K562 (cell line): Measurements from ENCODE around the gene FAM171A1. TPM values are rescaled to one million over a fixed set of nuclear protein-coding genes. Genes with fewer than 3 reads are reported as not detected.
A peak's percentile ranks its signal among the peaks of the same experiment; 100 is the strongest.

Experiments used
- ATF1 ChIP-seq, 2 experiments: fragments of 450-650 bp in 1 of 2; IDR thresholded peaks; 2 replicates each; pipeline ENCODE4 v1.6.1; 2016; ENCODE audit warnings: missing compliant biosample characterization in 1 of 2, missing genetic modification characterization in 1 of 2
- FOXJ3 ChIP-seq: sonication (generic); formaldehyde crosslinking; IDR thresholded peaks from 2 replicates; pipeline ENCODE4 v1.4.0; 2020; ENCODE audit warnings: mild to moderate bottlenecking, missing genetic modification reagents
- FOXM1 ChIP-seq, 2 experiments: fragments of 450-650 bp in 1 of 2; sonication (generic) in 1 of 2; formaldehyde crosslinking in 1 of 2; IDR thresholded peaks; 2 replicates each; pipeline versions ENCODE4 v1.6.1 to v1.9.0; 2017 to 2022; ENCODE audit warnings: low read depth in 2 of 2, mild to moderate bottlenecking in 2 of 2, missing genetic modification reagents in 1 of 2, moderate library complexity in 1 of 2
- GTF2E2 ChIP-seq: fragments of 200-800 bp; sonication (Bioruptor generic); IDR thresholded peaks from 2 replicates; pipeline ENCODE4 v1.6.1; 2016; ENCODE audit warnings: missing genetic modification characterization, missing compliant biosample characterization
- HOMEZ ChIP-seq: fragments of 250-450 bp; sonication (Bioruptor Pico); IDR thresholded peaks from 2 replicates; pipeline ENCODE4 v1.4.0; 2020; ENCODE audit warnings: mild to moderate bottlenecking, moderate library complexity
- MITF ChIP-seq: IDR thresholded peaks from 2 replicates; pipeline ENCODE4 v1.6.1; 2014; ENCODE audit warnings: antibody characterized with exemption
- MYBL2 ChIP-seq, 2 experiments: fragments of 450-650 bp in 1 of 2; sonication (generic) in 1 of 2; formaldehyde crosslinking in 1 of 2; IDR thresholded peaks; 2 replicates each; pipeline versions ENCODE4 v1.6.1 to v1.8.1; 2017 to 2022; ENCODE audit warnings: borderline replicate concordance in 1 of 2, inconsistent platforms in 1 of 2, low read depth in 1 of 2, mild to moderate bottlenecking in 1 of 2, missing genetic modification reagents in 1 of 2, moderate library complexity in 1 of 2
- NR2C2 ChIP-seq, 2 experiments: fragments of 200-800 bp in 1 of 2; sonication (Bioruptor generic) in 1 of 2; sonication (generic) in 1 of 2; formaldehyde crosslinking in 1 of 2; IDR thresholded peaks; 2 replicates each; pipeline versions ENCODE4 v1.6.1 to v1.8.0; 2016 to 2022; ENCODE audit warnings: mild to moderate bottlenecking in 1 of 2, missing compliant biosample characterization in 1 of 2, missing genetic modification characterization in 1 of 2, missing genetic modification reagents in 1 of 2
- RBBP5 ChIP-seq: fragments of 200-600 bp; sonication (generic); IDR thresholded peaks from 2 replicates; pipeline ENCODE4 v1.6.1; 2012; ENCODE audit warnings: borderline replicate concordance, mild to moderate bottlenecking, low read length, control low read depth, inconsistent platforms; ENCODE audit not compliant: insufficient read depth, poor library complexity, severe bottlenecking
- RCOR1 ChIP-seq, 2 experiments: IDR thresholded peaks; 2 replicates each; pipeline ENCODE4 v1.6.1; 2012; ENCODE audit warnings: low read depth in 2 of 2, low read length in 2 of 2, borderline replicate concordance in 1 of 2, improper control_type of control experiment in 1 of 2
- SMC3 ChIP-seq: conservative IDR thresholded peaks from 2 replicates; pipeline ENCODE4 v1.6.1; 2011; ENCODE audit warnings: low read depth, low read length, improper control_type of control experiment; ENCODE audit not compliant: insufficient read depth
- SNIP1 ChIP-seq: fragments of 450-650 bp; IDR thresholded peaks from 2 replicates; pipeline ENCODE4 v1.7.1; 2017; ENCODE audit warnings: low read depth, mild to moderate bottlenecking
- TAF7 ChIP-seq: fragments of 450-650 bp; IDR thresholded peaks from 2 replicates; pipeline ENCODE4 v1.6.1; 2016; ENCODE audit warnings: missing genetic modification characterization, missing compliant biosample characterization
- ZBTB11 ChIP-seq, 3 experiments: fragments of 200-800 bp in 1 of 3; fragments of 250-450 bp in 1 of 3; fragments of 450-650 bp in 1 of 3; sonication (Bioruptor Pico) in 1 of 3; sonication (Bioruptor generic) in 1 of 3; formaldehyde crosslinking in 1 of 3; IDR thresholded peaks; 2 replicates each; pipeline versions ENCODE4 v1.6.1 to v1.8.0; 2016 to 2022; ENCODE audit warnings: mild to moderate bottlenecking in 2 of 3, missing genetic modification characterization in 2 of 3, missing compliant biosample characterization in 1 of 3, moderate library complexity in 1 of 3
- ZNF12 ChIP-seq: sonication (generic); formaldehyde crosslinking; IDR thresholded peaks from 2 replicates; pipeline ENCODE4 v1.4.0; 2020; ENCODE audit warnings: mild to moderate bottlenecking, missing genetic modification reagents
- ZNF354B ChIP-seq: fragments of 250-450 bp; sonication (Bioruptor Pico); IDR thresholded peaks from 2 replicates; pipeline ENCODE4 v1.4.0; 2020
- ZNF431 ChIP-seq: sonication (generic); formaldehyde crosslinking; IDR thresholded peaks from 2 replicates; pipeline ENCODE4 v1.8.0; 2022; ENCODE audit warnings: mild to moderate bottlenecking, missing genetic modification reagents
- ZNF76 ChIP-seq: fragments of 250-450 bp; sonication (Bioruptor Pico); IDR thresholded peaks from 2 replicates; pipeline ENCODE4 v1.4.0; 2020; ENCODE audit warnings: mild to moderate bottlenecking, moderate library complexity, borderline replicate concordance
- polyA plus RNA-seq, 8 experiments: library from polyadenylated mRNA; depleted of rRNA in 4 of 8; stranded (reverse) in 5 of 8; unstranded in 3 of 8; fragments of >200 nt; fragmentation: Nextera tagmentation in 2 of 8; fragmentation: Illumina TruSeq in 1 of 8; extraction: Ambion mirVana in 2 of 8; extraction: Trizol in 1 of 8; gene quantifications; 2 replicates each; pipeline versions ENCODE4 v1.2.1 to v1.2.3, GENCODE V29; 2011 to 2014; ENCODE audit warnings: inconsistent platforms in 1 of 8, missing spikeins in 1 of 8
- total RNA-seq, 7 experiments: library from RNA; depleted of rRNA in 6 of 7; stranded (reverse); fragments of >200 nt in 6 of 7; fragmentation: Illumina TruSeq in 2 of 7; extraction: Trizol in 2 of 7; gene quantifications; 2 replicates each; pipeline versions ENCODE4 v1.2.1 to v1.2.3, GENCODE V29; 2011 to 2021; ENCODE audit warnings: low replicate concordance in 1 of 7

FAM171A1 gene
- total and polyA plus RNA-seq, 9 of the 15 experiments (the other 6 are each of a cell fraction or from before 2014, with no cell fraction given): 0.51 to 8.2 (median 4.8) TPM

- TF ChIP-seq RBBP5 (peak; percentile 51), MITF (peak; percentile 47; the same call in 1 of the 2 replicates), FOXJ3 (CRISPR knock-in tag) (no peak), ATF1 (CRISPR knock-in tag; IDR thresholded peaks at IDR 0.05) (no peak), ATF1 (tag; IDR thresholded peaks at IDR 0.05) (peak; percentile 83), NR2C2 (CRISPR knock-in tag; IDR thresholded peaks at IDR 0.05) (no peak), NR2C2 (tag; IDR thresholded peaks at IDR 0.05) (0 out of 2 replicates have a peak, but pooled peaks have one; percentile 21), SNIP1 (no peak), TAF7 (no peak; the same call in 1 of the 2 replicates), ZNF354B (CRISPR knock-in tag) (0 out of 2 replicates have a peak, but pooled peaks have one; percentile 27), ZBTB11 (CRISPR knock-in tag; IDR thresholded peaks at IDR 0.05) (peak in 1 of 3 experiments; percentile 79; a peak in 2 of 6 replicates), RCOR1 (IDR thresholded peaks at IDR 0.05; ENCODE audit: borderline replicate concordance in 1 of 2, low read depth in 2 of 2, low read length in 2 of 2) (peak; percentile 25 to 88; a peak in 3 of 4 replicates), MYBL2 (IDR thresholded peaks at IDR 0.05; ENCODE audit: low read depth) (peak; percentile 72), MYBL2 (CRISPR knock-in tag; IDR thresholded peaks at IDR 0.05; ENCODE audit: borderline replicate concordance) (no peak), FOXM1 (IDR thresholded peaks at IDR 0.05; ENCODE audit: low read depth) (peak; percentile 69; the same call in 1 of the 2 replicates), FOXM1 (CRISPR knock-in tag; IDR thresholded peaks at IDR 0.05; ENCODE audit: low read depth) (no peak), GTF2E2 (0 out of 2 replicates have a peak, but pooled peaks have one; percentile 32), ZNF12 (CRISPR knock-in tag) (no peak), ZNF76 (0 out of 2 replicates have a peak, but pooled peaks have one; percentile 19), SMC3 (no peak), ZNF431 (CRISPR knock-in tag) (no peak), HOMEZ (CRISPR knock-in tag) (no peak)
These were observed 57.2 kb downstream of the FAM171A1 start (continued) for GRCh38 chr10:15313843-15314242.
